Stimulated activated CD8-positive, alpha-beta memory T cell treated with anti-CD3 and anti-CD28 coated beads, Interleukin-15, amount 100 ng/mL, for 48 hours (primary cell): ENCODE results near the gene TNPO2.

ENCODE experiments used
- DNase-seq, 2 donors: peaks; one replicate each; pipeline ENCODE4 v3.0.0-alpha.2; 2020; ENCODE audit warnings: low read depth in 2 of 2

TNPO2 gene

DNA sequence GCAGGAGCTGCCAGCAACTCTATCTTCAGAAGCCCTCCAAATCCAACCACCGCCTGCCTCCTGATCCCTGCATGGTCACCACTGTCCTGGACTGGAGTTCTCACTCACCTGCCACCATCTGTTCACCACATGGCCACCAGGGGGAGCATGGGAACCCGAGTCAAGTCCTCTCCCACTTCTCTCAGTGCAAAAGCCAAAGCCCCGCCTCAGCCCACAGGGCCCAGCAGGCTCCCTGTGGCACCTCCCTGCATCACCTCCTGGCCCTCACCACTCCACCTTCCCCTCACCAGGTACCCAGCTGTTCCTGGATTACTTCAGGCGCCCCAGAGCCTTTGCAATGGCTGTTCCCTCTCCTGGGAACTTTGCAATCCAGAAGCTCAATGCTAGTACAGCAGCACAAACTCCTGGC is 47.3 kb downstream of the TNPO2 start:
- peak; percentile 76 to 79 for DNase-seq

DNA sequence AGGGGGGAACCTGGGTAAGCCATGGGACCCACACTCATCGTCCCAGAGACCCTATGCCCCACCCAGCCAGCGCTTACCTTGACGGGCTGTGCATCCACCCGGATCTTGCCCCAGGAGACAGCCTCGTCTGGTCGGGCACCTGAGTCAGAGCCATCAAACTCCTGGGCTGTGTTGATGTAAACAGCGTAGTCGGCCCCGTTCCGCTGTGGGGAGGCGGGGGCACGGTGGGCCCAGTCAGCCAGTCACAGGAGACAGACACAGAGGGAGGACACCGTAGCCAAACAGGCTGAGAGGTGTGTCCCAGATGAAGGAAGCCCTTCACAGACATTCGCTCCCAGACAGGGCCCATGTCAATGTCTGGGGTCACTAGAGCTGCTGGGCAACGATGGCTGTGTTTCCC is 47.8 kb downstream of the TNPO2 start:
- no peak for DNase-seq

DNA sequence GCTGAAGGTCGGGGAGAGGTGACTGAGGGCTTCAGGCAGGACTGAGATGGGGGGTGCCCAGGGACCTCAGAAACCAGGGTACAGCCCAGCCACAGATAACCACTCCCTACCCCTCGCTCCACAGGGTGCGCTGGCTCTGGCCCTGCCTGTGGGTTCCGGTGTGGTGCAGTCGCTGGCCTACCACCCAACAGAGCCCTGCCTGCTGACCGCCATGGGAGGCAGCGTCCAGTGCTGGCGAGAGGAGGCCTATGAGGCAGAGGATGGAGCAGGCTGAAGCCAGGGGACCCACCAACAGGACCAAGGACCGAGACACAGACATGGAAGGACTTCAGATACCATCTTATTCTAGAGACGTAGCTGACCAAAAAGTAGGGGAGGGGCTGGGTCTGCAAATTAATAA is 48.3 kb downstream of the TNPO2 start:
- no peak for DNase-seq

DNA sequence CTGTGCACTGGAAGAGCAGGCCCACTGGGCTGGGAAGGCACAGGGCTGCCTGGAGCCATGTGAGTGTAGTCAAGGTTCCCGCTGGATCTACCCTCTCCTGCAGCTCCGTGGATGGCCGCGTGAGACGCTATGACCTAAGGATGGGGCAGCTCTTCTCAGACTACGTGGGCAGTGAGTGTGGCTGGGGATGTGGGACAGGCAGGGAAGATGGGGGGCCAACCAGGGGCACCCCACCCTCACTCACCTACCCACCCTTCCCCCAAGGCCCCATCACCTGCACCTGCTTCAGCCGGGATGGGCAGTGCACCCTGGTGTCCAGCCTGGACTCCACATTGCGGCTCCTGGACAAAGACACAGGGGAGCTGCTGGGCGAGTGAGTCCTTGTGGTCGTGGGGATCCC is 51.0 kb downstream of the TNPO2 start:
- DNase-seq = no peak

DNA sequence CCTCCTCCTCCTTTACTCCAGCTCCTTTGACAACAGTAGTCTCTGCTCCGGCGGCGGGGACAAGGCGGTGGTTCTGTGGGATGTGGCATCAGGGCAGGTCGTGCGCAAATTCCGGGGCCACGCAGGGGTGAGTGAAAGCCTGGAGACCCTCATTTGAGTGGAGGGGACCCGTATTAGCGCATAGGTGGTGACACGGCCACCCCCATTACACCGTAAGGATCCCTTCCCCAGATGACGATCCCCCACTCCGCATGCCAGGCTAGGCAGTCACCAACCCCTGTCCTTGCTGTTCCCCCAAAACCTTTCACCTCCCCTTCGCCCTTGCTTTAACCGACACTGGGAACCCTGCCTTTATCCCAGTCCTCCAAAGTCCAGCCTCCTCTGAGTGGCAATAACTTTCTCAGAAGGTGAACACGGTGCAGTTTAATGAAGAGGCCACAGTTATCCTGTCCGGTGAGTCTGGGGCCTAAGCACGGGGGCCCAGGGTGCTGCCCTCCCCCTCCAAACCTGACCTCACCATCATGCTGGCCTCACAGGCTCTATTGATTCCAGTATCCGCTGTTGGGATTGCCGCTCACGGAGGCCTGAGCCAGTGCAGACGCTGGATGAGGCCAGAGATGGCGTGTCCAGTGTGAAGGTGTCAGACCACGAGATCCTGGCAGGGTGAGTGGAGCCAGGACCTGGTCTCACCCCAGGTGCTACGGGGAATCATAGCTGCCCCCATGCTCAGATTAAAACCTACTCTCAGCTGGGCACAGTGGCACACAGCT is 53.4 kb downstream of the TNPO2 start:
- no peak for DNase-seq

DNA sequence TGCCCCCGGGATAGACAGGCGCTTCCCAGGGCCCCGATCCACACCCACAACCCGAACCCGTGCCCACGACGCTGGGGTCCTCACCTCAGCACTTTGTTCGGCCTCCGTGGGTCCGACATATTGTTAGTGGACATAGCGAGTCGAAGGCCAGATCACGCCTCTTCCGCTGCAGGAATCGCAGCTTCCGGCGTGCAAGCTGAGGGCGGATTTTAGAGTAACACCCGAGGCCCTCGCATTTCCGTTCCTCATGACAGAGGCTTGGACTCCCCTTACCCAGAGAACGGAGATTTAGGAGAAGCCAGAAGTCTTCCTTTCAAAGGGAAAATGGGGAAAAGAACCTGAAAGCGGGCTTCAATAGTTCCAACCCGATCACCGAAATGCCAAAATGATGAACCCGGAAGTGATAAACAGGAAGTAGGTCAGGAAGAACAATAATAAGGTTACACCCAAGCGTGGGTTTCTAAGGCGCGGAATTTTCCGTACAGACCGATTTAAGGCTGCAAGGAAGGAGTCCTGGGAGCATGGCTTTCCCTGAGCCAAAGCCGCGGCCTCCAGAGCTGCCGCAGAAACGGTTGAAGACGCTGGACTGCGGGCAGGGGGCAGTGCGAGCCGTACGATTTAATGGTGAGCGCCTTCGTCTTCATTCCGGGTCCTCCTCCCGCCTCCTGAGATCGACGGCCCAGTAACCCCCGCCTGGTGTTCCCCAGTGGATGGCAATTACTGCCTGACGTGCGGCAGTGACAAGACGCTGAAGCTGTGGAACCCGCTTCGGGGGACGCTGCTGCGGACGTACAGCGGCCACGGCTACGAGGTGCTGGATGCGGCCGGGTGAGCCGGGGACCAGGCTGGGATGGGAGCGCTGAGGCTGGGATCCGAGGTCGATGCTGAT is 54.2 kb downstream of the TNPO2 start:
- DNase-seq = peak in 1 of 2 donors; percentile 56

DNA sequence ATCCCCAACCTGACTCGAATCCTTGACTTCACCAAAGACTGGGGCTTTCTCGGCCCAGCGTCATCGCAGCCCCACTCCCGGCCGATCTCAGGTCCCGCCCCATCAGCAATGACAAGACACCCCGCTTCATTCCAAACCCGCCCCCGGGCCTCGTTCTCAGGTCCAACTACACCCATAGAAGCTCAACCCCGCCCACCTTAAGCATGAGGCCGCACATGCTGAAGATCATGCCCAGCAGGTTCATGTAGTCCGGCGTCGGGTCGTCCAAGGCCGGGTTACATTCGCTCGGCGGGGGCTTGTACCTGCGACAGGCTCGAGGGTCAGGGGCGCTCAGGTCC is 54.8 kb downstream of the TNPO2 start:
- peak in 1 of 2 donors; percentile 53 for DNase-seq

DNA sequence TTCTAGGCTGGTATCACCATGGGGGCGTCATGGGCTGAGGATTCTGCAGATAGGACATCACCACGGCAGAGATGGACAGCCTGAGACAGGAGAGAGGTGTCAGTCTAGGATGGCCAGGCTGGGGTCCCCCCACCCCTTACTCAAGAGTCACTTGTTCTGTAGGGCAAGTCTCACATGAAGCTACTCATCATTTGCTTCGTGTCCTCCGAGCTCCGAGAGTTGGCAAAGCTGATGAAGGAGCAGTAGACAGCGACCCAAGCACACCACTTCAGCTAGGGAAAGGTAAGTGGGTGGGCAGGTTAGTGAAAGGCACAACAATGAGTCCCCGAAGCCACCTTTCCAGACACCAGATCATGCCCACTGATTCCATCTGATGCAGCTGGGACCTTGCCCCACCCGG is 55.4 kb downstream of the TNPO2 start:
- no peak for DNase-seq

DNA sequence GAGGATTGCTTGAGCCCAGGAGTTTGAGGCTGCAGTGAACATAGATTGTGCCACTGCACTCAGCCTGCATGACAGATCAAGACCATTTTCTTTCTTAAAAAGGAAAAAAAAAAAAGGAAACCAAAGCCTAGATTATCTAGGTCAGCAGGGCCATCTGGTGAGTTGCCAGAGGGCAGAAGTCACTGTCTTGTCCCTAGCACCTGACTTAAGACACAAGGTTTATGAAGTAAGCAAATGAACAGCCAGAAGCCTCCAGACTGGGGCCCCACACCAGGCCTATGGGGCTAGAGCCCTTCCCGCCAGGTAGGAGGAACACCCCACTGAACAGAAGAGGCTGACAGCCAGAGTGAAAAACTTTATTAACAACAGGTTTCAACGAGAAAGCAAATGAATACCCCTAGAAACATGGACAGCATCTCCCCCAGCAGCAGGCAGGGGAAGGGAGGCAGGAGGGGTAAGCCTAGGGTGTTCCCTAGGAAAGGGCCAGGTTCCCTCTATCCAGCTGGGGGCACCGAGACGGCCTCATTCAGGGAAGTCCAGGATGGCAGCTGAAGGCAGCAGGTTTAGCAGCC is 55.9 kb downstream of the TNPO2 start:
- no peak for DNase-seq

DNA sequence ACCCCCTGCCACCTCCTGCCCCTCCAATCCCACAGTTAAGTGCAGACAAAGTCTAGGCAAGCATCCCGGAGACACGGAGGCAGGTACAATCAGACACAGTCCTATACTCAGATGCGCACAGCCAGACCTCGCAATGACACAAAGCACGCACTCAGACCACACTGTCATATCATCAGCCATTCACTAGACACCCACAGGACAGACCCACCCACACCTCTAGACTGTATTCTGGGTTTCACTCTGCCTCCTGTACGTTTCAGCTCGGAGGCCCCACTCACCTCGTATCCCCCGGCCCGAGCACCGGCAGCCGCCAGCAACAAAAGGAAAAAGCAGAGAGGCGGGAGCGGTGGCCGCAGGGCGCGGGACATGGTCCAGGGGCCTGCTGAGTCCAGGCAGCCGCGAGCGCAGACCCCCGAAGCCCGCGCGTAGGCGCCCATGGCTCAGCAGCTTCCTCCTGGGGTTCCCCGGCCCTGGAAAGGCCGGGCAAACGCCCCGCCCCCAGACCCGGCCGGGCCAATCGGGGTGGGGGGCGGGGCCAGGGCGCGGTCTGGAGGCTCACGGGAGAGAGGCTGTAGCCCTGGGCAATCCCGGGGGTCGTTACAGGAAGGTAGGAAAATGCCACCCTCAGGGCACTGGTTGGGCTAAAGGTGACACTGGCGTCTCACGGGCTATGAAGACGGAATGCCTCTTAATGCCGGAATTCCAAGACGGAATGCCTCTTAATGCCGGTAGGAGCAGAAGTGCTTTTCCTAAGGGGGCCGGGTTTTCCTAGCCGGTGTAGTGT is 57.3 kb downstream of the TNPO2 start, which contains the start of the genes MAN2B1 and WDR83:
Gene MAN2B1 (minus strand): TSS at position 478 of the 784 bp plus-strand sequence. CDS start 41 bp downstream, at position 437.
Gene WDR83 (plus strand): TSS at position 543 of the 784 bp plus-strand sequence. CDS start 2,984 bp downstream, outside the sequence.
- peak; percentile 73 to 79 for DNase-seq

DNA sequence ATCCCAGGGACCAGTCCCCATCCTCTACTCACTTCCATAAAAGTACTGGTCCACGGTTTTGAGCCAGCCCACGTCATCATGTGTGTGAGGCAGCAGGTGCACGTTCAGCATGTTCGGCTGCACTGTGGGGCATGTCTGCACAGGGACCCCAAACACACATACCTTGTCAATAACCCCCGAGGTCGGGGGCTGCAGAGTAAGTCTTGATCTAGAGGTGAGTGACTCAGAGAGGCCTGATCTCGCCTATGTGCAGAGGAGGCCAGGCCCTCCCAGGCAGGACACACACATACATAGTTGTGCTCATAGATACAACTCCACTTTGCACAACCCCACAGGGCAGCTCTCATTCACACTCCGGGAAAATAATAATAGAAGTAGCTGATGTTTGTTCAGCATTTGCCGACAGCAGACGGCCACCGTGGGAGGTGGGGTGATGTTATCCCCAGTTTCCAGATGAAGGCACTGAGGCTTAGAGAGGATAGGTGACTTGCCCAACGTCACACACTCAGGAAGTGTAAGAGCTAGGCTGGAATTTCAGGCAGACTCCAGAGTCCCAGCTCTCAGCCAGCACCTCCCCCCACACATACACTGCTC is 58.0 kb downstream of the TNPO2 start:
- no peak for DNase-seq

DNA sequence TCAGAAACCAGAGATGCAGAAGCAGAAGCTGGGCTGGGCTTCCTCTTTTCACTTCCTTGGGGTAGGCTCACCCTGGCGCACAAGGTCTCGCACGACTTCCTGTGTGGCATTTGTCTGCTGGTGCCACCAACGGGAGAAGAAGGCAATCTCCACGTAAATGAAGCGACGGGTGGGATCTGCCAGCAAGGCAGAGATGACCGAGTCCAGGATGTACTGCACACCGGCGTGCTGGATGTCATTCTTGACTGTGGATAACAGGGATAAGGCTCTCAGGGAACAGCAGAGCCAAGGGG is 58.5 kb downstream of the TNPO2 start:
- DNase-seq = no peak

DNA sequence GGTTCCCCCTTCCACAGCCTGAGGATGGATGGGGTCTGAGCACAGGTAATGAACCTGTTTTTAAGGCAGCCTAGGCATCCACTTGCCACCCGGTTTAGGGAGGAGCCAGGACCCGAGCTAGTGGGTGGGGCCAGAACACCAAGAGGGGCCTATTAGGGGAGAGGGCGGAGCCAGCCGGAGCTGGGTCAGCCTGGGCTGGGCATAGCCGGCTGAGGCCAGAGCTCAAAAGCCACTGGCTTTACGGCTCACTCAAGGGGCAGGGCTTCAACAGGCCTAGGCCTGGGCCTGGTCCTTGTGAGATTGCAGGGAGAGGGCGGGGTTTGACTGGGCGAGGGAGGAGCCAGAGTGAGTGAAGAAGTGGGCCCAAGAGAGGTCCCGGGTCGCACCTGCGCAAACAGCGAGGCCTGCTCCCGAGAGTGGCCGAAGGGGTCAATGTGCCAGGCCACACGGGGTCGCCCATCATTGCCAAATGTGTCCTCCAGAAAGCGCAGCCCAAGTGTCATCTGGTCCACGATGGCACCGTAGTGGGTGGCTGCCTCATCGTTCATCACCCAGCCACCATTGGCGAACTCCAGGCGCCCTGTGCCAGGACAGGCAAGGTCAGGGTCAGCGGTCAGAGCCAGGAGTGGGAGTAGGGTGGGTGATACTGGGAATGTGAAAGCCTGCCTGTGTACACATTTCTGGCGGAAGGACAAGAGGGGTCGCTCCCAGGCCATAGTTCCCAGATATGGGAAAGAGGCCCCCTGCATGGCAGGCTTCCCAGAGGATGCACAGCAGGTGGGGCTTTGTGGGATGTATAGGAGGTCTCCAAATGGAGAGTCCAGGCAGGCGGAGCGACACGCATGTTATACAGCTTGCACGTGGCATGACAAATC is 59.1 kb downstream of the TNPO2 start:
- DNase-seq = no peak

DNA sequence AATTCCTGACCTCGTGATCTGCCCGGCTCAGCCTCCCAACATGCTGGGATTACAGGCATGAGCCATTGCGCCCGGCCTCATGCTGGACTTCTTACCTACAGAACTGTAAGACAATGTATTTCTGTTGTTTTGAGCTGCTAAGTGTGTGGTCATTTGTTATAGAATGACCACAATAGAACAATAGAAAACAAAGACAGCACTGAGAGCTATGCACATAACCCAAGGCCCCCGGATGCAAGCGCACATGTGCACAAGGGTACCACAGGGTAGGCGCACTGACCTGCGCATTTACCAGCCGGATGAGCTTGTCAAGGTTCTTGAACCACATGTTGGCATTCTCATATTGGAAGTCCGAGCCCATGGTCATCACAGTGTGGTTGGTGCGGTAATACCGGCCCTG is 62.8 kb downstream of the TNPO2 start:
- no peak for DNase-seq

DNA sequence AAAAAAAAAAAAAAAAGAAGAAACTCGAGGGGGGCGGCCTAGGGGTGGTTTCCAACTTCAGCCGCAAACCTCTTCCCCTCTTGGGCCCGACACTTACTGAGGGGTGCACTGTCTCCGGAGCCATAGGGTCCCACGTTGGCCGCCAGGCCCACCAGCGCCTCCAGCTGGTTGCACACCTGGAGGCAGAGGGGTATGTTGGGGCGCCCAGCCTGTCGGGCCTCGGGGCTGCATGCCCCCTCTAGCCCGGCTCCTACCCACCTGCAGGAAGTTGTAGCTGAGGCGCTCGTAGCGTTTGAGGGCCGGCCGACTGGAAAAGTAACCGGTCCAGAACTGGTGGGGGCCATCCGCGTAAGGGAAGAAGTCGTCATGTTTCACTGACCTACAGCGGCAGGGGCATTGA is 65.8 kb downstream of the TNPO2 start:
- no peak for DNase-seq

DNA sequence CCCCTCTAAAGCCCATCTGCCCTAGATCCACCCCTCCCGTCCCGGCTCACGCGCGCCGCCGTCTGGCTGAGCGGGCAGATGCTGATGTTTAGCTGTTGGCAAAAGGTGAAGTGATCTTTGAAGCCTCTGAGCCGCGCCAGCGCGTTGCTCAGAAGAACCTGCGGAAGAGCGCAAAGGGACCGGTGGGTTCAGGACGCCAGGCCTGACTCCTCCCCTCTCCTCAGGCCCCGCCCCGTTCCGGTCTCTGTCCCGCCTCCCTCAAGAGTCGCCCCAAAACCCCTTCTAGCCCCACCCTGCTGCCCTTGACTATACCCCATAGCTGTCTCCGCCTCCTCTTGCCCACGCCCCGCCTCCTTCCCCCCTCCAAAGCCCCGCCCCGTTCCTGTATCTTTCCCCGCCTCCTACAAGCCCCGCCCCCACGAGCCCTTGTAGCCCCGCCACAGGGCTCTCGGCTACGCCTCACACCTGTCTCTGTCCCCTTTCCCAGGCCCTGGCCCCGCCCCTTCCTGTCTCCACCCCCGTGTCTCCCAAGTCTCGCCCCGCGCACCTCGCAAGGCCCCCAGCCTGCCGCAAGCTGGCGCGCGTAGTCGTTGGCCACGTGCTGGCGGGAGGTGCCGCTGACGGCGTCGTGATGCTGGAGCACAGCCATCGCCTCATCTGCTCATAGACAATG is 66.7 kb downstream of the TNPO2 start:
- no peak for DNase-seq

DNA sequence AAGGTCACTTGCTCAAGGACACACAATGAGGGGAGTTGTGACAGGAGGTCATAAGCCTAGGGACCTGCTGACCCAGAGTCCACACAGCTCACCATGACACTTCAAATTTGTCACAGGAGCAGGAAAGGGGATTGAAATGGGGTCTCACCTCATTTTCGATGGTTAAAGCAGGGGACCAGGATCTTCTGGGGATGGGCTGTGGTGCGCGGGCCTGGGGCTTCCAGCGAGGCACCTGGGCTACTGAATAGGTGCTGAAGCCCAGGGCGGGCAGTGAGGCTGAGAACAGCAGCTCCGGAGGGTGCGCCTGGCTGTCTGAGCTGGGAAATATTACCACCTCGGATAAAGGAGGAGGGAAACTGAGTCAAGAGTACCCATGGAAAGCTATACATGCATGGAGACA is 68.2 kb downstream of the TNPO2 start:
- no peak for DNase-seq

DNA sequence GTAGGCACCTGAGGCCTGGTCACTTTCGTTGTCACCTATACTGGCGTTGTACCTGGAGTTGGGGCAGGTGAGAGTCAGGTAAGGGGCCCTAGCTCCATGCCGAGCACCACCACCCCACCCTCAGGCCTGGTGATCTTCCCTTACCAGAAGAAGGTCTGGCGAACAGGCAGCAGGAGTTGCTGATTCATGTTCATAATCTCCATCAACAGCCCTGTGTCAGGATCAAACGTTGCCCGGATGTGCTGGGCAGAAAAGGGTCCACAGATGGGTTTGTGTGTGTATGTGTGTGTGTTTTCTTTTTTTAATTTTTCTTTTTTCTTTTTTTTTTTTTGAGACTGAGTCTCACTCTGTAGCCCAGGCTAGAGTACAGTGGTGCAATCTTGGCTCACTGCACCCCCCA is 71.5 kb downstream of the TNPO2 start:
- no peak for DNase-seq

DNA sequence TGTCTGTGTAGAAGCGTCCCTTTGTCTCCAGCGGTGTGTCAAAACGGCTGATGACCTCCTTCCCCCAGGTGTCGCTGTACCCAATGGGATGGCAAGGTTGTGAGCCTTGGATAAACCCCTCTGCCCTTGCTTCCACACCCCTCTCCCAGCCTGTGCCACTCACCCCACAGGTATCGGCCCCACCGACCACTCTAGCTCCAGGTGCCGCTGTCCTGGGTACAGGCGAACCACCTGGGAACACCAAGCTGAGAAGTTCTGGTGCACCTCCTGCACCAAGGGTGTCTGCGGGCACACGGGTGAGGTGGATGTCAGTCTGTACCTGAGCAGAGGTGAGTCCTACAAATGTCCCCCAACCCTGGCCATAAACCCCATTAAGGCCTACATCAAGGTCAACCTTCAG is 73.8 kb downstream of the TNPO2 start:
- DNase-seq = no peak
